SK-N-MC (cell line): ENCODE results near the gene LRP3.

Experiments
- EZH2 ChIP-seq: fragments of 200-600 bp; sonication (generic); IDR thresholded peaks from one replicate; pipeline ENCODE4 v1.6.1; 2017; ENCODE audit warnings: antibody characterized with exemption
- FOXP2 ChIP-seq: optimal IDR thresholded peaks from 2 replicates; pipeline ENCODE3; 2011; ENCODE audit warnings: mild to moderate bottlenecking, moderate library complexity; ENCODE audit not compliant: insufficient read depth; ENCODE audit errors: extremely low read length, control extremely low read depth
- POLR2AphosphoS5 ChIP-seq: IDR thresholded peaks from 2 replicates; pipeline ENCODE4 v1.6.1; 2012; ENCODE audit warnings: mild to moderate bottlenecking, low read depth, low read length, borderline replicate concordance

DNA sequence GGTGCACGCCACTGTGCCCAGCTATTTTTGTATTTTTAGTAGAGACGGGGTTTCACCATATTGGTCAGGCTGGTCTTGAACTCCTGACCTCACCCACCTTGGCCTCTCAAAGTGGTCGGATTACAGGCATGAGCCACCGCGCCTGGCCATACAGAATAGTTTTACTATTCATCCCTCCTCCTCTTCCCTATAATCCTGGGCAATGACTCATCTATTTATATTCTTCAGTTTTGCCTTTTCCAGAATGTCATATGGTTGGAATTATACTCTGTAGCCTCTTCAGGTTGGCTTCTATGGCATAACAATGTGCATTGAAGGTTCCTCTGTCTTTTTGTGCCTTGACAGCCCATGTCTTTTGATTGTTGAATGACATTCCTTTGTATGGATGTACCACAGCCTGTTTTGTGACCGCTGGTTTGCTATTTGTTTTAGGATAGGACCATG is 22.2 kb upstream of the LRP3 start:
- TF ChIP-seq EZH2 (no peak), POLR2AphosphoS5 (no peak), FOXP2 (no peak)
